OCI-LY3 (cell line): ENCODE data around the gene FKBP2.

Source experiments
- EZH2phosphoT487 ChIP-seq: fragments of 200-600 bp; shearing (Covaris generic); IDR thresholded peaks from 2 replicates; pipeline ENCODE4 v1.6.1; 2018; ENCODE audit warnings: antibody characterized with exemption, mixed run types, low read depth
- TF ChIP-seq, protein P1 (sequence below): fragments of 200-600, 300-600 bp; sonication (generic); IDR thresholded peaks from 2 replicates; pipeline ENCODE4 v1.5.1; 2014; ENCODE audit warnings: antibody characterized with exemption, low read length, low read depth

DNA sequence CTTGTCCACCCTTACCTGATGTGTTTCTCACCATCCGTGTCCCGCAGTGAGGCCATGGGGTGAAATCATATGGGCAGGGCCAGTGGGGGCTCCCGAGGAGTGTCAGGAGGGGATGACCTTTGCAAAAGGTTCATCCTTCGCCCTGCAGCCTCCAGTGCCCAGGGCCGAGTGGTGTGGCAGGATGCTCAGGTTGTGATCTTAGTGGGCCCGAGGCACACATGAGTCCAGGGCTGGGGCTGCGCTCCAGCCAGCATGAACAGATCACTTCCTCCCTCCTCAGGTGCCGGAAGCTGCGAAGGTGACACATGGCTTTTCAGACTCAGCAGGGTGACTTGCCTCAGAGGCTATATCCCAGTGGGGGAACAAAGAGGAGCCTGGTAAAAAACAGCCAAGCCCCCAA, 2.8 kb upstream of the FKBP2 start:
- TF ChIP-seq, protein P1, sequence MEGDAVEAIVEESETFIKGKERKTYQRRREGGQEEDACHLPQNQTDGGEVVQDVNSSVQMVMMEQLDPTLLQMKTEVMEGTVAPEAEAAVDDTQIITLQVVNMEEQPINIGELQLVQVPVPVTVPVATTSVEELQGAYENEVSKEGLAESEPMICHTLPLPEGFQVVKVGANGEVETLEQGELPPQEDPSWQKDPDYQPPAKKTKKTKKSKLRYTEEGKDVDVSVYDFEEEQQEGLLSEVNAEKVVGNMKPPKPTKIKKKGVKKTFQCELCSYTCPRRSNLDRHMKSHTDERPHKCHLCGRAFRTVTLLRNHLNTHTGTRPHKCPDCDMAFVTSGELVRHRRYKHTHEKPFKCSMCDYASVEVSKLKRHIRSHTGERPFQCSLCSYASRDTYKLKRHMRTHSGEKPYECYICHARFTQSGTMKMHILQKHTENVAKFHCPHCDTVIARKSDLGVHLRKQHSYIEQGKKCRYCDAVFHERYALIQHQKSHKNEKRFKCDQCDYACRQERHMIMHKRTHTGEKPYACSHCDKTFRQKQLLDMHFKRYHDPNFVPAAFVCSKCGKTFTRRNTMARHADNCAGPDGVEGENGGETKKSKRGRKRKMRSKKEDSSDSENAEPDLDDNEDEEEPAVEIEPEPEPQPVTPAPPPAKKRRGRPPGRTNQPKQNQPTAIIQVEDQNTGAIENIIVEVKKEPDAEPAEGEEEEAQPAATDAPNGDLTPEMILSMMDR = no peak
- TF ChIP-seq EZH2phosphoT487 = no peak
